HG03045 (cell line): ENCODE measurements around the gene DOCK11.

Experiments used
- ATAC-seq: cut with Tn5 transposase; IDR thresholded peaks from one replicate; pipeline ENCODE4 v1.9.1; 2021; ENCODE audit warnings: mild to moderate bottlenecking, moderate library complexity; ENCODE audit not compliant: unreplicated experiment

The DOCK11 gene

DNA sequence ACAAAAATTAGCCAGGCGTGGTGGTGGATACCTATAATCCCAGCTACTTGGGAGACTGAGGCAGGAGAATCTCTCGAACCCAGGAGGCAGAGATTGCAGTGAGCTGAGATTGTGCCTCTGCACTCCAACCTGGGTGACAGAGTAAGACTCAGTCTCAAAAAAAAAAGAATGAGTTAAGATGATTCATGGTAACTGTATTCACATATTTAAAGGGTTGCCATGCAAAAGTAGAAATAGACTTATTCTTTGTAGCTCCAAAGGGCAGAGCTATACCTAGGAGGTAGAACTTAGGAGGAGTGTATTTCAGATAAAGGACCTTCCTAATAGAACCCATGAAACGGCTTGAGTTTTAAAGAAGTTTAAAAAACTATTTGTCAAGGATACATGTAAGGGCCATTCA, 127.4 kb downstream of the DOCK11 start:
- ATAC-seq = no peak

DNA sequence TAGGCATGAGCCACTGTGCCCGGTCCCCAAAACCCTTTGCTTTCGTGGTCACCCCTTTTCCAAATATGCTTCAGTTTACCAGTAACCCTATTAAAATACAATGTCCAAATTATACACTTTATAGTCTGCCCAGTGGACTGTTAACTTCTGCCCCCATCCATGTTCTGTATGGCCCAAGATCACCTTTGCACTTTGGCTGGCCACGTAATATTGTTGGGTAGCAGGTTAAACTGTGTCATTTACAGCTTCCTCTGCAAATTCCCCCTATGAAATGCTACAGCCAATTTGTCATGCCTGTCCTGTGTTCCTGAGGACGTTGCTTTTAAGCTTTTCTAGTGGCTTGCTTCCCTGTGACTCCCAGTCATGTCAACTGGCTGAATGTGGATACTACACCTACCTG, 130.7 kb downstream of the DOCK11 start:
- ATAC-seq = no peak

DNA sequence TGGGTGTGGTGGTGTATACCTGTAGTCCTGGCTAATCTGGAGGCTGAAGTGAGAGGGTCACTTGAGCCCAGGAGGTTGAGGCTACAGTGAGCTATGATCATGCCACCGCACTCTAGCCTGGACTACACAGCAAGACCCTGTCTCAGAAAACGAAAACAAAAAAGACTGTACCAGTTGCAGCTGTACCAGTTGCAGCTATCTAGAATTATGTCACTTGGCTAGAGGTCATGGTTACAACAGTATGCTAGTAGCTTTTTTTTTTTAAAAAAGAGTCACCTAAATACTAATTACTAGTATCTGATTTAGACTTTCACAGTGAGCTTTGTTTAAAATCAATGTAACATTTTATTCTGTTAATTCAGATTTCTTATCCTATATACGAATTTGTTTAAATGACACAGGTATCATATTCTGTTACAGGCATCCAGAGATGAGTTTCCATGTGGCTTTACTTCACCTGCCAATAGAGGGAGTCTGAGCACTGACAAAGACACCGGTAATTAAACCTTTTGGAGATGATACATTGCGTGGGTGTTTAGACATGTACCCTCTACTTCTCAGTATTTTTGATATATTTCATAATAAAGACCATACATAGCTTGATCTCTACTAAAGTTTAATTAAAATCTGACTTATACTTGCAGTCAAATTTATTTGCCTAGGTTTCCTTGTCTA, 131.6 kb downstream of the DOCK11 start:
- ATAC-seq = no peak

DNA sequence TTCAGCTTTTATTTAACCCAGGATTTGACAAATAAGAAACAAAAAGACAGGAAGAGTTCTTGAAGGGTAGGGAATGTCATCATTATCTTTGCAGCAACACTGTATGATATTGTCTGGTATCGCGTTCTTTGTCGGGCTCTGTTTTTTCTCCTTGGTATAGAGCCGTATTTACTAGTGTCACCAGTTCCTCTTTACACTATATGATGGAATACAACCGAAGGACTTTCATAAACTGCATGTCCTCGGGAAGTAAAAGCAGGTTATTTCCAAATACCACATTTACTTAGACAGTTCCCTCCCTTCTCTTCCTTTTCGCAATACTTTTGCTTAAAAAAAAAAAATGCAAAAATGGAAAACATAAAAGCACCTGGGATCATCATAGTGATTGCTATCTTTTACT, 135.2 kb downstream of the DOCK11 start:
- ATAC-seq = no peak

DNA sequence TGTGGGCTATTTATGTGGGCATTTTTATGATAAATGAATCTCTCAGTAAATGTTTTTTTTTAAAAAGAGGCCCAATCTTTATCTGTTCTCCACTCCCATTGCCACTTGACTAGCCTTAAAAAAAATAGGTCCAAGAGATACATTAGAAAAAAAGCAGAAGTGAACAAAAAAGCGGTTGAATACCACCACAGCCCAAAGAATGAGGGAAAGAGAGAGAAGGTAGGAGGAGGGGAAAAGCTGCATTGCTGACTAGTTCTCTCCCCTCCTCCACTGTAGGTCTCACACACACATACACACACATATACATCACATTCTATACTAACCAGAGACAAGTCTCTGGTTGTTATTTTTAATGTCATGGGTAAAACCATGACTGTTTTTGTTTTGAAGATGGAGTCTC, 136.0 kb downstream of the DOCK11 start:
- ATAC-seq = no peak

DNA sequence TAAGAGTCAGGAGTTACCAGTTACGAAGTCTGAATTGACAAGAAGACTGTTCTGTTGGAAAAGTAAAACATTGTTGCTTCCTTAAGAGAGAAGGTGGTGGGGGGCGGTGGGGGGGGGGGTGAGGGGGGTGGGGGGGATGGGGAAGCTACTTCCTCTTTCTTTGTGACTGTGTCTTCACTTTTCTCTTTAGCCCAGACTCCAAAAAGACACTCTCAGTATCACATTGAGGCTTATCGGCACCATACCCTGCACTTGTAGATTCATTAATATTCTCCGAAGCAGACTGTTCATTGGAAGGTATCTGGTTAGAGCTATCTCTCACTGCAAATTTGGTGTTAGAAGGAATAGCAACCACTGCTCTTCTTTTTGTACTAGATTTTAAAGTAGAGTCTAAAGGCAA, 137.2 kb downstream of the DOCK11 start:
- ATAC-seq = no peak

DNA sequence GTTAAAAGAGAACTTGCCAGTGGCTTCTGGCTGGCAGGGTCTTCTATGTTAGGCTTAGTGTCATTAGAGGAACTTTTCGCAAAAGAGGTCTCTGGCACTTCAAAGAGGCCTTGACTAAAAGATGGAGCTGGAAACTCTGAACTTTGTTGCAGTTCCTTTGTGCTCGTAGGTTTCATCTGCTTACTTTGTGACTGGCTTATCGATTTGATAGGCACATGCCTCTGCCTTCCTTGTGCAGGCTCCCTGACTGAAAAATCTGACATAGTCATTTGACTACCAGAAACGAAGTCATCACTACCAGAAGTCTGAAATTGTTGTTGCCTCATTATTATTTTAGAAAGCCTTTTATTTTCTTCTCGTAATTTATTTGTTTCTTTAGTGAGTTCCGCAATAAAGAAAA, 137.9 kb downstream of the DOCK11 start:
- no peak for ATAC-seq

DNA sequence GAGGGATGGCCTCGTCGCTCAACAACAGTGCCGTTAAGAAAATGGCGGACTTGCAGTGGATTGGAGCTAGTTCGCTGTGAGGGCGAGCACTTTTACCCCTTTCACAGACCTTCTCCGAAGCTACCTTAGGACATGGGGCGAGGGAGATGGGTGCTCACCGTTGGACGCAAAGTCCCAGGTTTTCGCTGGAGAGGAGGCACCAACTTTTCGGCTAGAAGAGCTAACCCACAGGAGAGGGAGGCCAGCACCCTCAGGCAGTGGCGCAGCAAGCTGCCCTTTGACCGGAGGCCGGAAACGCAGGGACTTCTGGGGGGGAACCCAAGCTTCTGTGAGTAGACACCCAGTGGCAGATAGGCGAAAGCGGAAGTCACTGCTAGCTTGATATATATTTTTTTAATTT, 138.7 kb downstream of the DOCK11 start:
- ATAC-seq = no peak

DNA sequence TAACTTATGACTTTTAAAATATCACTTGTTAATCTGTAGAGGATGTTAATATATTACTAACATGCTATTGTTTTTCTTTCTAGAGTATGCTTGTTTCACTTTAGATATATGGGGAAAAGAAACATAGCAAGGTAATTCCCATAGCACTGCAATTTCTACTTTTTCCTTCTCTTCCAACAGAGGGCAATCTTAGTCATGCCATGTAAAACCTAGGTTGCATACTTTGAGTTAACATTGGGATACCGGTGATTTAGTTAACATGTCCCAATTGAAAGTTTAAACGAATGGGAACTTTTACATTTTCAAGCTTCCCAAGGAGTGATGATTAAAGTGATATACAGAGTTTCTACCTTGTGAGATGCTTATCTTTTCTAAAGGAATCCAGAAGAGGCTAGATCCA, 142.4 kb downstream of the DOCK11 start:
- ATAC-seq = no peak

DNA sequence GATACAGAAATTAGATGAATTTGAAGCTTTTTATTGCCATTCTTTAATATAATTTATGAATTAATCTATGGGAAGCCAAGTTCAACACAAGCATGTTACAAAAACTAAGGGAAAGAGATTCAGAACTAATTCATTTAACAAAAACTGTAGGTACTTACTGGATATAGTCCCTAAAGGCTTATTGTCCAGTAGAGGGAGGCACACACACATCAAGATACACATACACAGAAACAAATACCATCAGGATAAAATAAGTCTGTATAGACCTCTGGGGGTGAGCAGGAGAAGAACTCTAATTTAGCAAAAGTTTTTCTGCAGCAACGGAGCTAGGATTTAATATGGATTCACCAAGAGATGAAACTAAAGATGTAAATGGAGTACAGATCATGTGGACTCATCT, 148.8 kb downstream of the DOCK11 start:
- no peak for ATAC-seq

DNA sequence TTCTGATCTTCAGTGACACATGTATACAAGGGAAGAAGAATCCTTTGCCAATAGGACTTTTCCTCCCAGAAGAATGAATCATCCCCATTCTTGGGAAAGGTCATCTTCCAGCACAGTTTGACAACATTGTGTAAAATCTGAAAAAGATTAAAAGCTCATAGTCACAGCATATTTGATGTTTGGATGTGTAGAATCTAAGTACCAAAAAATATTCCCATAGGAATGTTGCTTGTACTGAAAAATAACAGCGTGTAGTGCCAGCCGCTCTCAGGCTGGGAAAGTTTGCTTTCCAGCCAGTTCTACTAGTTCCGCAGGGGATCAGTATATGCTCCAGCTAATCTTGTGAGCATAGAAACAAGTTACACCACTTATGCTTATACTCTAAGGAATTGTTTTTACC, 157.1 kb downstream of the DOCK11 start:
- no peak for ATAC-seq

DNA sequence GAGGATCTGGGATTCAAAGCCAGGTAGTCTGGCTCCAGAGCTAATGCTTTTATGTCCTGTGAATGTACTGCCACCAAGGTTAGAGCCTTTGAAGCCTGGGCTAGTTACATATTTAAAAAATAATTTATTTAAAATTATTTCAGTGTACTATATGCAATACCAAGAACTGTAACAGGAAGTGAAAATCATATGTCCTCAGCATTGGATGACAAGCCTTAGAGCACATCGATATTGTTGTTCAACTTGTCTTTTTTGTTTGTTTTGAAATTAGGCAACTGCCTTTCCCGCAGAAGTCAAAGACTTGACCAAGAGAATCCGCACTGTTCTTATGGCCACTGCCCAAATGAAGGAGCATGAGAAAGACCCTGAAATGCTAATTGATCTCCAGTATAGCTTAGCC, 158.7 kb downstream of the DOCK11 start:
- no peak for ATAC-seq

DNA sequence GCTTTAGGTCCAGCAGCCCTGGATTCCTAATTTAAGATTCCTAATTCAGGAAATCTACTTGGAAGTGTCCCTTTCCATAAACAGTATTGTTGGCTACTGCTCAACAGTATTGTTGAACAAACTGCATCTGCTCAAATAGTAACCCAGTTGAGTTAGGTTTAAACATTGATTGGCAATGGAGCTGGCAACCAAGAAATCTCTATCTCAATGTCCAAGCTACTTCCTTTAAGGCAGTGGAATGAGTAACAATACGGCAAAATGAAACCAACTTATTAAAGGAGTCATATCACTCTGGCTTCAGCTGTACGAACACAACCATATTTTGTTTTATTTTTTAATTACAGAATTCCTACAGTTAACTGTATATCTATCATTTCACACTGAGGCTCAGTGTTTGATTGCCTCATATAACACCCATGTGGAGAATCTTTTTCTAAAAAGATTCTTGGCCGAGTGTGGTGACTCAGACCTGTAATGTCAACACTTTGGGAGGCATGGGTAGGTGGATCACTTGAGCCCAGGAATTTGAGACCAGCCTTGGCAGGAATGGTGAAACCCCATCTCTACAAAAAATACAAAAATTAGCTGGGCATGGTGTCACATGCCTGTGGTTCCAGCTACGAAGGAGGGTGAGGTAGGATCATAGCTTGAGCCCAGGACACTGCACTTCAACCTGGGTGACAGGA, 160.1 kb downstream of the DOCK11 start:
- ATAC-seq = no peak

DNA sequence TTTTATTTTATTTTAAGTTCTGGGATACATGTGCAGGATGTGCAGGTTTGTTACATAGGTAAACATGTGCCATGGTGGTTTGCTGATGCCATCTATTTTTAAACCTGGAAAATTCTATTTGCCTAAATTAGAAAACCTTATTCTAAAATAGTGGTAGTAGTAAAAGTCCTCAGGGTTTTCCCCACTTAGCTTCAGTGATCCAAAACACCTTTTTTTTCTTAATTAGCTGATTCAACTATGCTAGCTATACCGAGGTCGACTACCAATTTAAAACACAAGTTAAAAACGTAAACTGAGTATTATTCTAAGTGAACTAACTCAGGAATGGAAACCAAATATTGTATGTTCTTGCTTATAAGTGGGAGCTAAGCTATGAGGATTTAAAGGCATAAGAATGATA, 161.8 kb downstream of the DOCK11 start:
- ATAC-seq = no peak

DNA sequence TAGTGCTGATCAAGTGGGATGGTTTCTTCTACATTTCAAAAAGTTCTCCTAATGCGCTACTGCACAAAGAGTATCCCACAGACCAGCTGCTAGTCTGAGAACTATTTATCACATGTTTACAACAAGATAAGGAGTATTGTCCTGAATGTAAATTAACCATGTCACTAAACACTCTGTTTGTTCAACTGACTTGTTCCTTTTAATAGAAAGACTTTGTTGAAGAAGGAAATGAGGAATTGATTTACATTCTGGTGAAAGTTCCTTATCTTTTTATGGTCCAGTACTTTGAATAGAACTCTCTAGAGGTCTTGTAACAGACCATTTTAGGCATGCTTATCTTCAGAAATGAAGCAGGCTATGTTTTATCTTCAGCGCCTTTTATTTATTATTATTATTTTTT, 164.5 kb downstream of the DOCK11 start:
- ATAC-seq = no peak

DNA sequence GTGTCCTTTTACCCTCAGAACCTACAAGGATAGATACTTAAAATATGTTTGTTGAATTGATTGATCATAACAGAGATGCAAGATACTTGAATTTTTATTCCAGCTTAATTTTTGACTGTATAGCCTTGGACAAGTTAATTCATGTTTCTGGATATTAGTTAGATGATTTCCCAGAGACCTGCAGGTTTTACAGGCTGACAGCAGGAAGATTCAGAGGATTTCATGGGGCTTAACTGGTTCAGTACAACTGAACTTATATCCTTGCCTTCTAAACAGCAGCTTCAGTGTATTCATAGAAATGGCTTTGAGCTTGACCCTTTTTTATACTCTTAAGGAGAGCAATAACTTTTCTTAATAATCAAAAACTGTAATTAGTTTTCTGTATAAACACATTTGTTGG, 169.6 kb downstream of the DOCK11 start:
- no peak for ATAC-seq

DNA sequence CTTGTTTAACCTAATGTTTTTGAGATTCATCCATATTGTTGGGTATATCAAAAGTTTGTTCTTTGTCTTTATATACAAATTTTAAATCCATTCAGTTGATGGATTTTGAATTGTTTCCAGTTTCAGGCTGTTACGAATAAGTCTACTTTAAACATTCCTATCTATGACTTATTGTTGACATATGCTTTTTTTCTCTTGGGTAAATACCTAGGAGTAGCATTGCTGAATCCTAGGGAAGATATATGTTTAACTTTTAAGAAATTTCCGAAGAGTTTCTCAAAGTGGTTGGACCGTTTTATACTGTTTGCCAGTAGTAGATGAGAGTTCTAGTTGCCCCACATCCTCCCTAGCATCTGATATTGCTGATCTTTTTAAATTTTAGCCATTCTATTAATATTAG, 170.9 kb downstream of the DOCK11 start:
- no peak for ATAC-seq

DNA sequence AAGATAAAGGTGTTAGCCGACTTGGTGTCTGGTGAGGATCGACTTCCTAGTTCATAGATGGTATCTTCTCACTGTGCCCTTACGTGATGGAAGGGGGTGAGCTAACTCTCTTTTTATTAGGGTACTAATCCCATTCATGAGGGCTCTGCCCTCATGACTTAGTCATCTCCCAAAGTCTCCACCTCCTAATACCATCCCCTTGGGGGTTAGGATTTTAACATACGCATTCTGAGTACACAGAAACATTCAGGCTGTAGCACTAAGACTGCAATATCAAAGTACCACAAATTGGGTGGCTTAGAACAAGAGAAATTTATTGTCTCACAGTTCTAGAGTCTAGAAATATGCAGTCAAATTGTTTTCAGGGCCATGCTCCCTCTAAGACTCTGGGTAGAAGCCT, 173.8 kb downstream of the DOCK11 start:
- no peak for ATAC-seq

DNA sequence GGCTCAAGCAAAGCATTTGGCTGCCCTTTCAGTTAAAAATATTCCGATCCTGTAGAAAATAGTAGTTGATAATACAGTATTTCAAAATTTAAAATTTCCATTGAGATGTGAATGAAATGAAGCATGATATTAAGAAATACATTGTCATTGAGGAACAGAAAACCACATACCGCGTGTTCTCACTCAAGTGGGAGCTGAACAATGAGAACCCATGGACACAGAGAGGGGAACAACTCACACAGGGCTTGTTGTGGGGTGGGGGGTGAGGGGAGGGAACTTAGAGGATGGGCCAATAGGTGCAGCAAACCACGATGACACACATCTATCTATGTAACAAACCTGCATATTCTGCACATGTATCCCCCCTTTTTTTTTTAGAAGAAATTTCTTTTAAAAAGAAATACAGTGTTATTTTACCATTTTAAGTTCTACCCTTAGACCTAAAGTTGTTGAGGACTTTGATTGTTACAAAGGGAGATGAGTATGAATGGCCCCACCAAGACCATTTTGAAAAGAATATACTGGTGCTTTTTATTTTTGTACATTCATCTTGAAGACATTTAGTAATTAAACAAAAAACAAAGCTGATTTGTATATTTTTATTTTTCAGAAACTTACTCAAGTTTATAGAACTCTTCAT, 179.8 kb downstream of the DOCK11 start:
- no peak for ATAC-seq

DNA sequence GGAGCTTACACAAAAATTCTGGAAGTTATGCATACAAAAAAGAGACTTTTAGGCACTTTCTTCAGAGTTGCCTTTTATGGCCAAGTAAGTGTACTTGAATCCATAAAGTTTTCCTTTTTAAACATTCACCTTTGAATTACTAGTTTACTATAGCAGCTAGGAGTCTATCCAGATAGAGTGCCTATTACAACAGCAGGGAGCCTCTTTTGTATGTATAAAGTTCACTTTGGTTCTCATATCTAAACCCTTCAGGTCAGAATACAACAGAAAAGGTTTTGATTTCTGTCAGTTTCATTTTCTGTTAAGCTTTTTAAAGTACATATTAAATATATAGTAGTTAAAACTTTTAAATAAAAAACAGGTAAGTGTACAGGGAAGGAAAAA, 180.3 kb downstream of the DOCK11 start:
- no peak for ATAC-seq

DNA sequence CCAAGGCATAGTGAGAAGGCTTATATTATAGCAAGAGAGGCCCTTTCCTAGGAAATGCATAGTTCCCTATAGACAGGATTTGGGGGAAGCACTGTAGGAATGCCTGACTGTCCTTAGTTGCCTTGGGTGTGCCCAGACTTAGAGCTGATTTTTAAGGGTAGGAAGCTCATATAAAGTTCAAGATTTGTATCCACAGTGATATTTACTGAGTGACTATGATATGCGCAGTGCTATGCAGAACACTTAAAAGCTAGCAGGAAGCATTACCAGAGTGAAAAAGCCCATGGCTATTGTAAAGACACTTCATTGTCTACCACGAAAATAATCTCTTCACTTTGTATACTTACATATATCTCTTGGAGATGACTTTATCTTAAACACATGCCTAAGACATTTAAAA, 181.7 kb downstream of the DOCK11 start:
- no peak for ATAC-seq

DNA sequence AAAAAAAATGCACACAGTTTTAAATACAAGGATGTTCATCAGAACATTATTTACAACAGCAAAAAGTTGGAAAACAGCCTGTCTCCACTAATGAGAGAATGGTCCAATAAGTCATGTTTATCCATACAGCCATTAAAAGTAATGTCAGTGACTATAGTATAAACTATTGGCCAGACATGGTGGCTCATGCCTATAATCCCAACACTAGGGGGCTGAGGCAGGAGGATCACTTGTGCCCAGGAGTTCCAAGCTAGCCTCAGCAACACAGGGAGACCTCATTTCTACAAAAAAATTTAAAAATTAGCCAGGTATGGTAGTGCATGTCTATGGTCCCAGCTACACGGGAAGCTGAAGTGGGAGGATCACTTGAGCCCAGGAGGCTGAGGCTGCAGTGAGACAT, 183.7 kb downstream of the DOCK11 start:
- no peak for ATAC-seq
